ENCODE data around the gene WDR20. TPM values are rescaled to one million over a fixed set of nuclear protein-coding genes. Genes with fewer than 3 reads are reported as not detected.

The WDR20 gene
- total RNA-seq, 1 donor, result 15.6 TPM

GRCh38 chr14:102226356-102227125 lies 86.8 kb downstream of the WDR20 start:
- Histone ChIP-seq H3K36me3 (ENCODE audit: insufficient read depth, low read length) (peaks cover 82% of the 10 kb centered on the region), H3K27me3 (ENCODE audit: insufficient read depth, low read length) (no peaks in the 10 kb centered on the region), H3K27ac (ENCODE audit: low read depth, low read length) (peak overlapping the region; percentile 30), H3K9me3 (ENCODE audit: low read depth, low read length) (no peaks in the 10 kb centered on the region), H3K79me2 (ENCODE audit: insufficient read depth, low read length) (peaks cover 32% of the 10 kb centered on the region), H4K20me1 (ENCODE audit: insufficient read depth, low read length) (peaks cover 27% of the 10 kb centered on the region), H3K4me1 (ENCODE audit: insufficient read depth, low read length) (peaks cover 3% of the 10 kb centered on the region), H3K4me2 (ENCODE audit: insufficient read depth, low read length) (no peak overlapping the region), H2AFZ (ENCODE audit: low read length) (no peak overlapping the region), H3K4me3 (ENCODE audit: insufficient read depth, low read length) (no peak overlapping the region)
- peak; percentile 78 for DNase-seq (ENCODE audit: insufficient read length, low spot score, missing footprints)
- TF ChIP-seq, protein P1, sequence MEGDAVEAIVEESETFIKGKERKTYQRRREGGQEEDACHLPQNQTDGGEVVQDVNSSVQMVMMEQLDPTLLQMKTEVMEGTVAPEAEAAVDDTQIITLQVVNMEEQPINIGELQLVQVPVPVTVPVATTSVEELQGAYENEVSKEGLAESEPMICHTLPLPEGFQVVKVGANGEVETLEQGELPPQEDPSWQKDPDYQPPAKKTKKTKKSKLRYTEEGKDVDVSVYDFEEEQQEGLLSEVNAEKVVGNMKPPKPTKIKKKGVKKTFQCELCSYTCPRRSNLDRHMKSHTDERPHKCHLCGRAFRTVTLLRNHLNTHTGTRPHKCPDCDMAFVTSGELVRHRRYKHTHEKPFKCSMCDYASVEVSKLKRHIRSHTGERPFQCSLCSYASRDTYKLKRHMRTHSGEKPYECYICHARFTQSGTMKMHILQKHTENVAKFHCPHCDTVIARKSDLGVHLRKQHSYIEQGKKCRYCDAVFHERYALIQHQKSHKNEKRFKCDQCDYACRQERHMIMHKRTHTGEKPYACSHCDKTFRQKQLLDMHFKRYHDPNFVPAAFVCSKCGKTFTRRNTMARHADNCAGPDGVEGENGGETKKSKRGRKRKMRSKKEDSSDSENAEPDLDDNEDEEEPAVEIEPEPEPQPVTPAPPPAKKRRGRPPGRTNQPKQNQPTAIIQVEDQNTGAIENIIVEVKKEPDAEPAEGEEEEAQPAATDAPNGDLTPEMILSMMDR (IDR thresholded peaks at IDR 0.05; ENCODE audit: extremely low read depth, low read depth, low read length), result peak; percentile 7

DNA sequence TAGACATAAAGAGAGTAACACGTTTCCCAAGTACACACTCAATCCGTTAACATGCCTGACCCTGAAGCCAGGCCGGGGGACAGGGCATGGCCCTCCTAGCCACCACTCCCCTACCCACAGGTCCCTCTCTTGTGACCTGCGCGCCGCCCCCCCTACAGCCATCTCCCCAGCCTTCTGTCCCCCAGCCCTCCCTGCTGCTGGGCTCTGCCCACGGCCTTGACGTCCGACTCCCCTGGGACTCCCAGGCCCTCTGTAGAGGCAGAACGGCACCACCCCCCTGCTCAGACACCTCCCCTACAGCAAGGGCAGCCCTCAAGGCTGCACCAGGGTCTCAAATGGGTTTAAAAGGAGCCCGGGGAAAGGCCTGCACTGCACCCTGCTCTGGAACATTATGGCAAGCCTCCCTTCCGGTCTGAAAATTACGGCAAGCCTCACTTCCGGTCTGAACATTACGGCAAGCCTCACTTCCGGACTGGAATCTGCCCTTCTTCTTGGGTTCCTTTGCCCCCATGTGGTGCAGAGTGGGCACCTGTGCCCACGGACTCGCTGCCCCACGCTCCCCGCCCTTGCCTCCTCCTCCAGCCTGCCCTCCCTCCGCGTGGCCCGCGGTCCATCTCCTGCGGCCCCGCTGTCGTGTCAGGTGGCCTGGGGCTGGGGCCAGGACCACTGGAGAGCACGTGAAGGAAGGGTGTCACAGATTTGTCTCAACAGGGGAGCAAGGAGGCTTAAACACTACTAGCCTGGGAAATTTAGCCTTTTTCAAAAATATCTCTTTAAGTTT lies 87.7 kb downstream of the WDR20 start:
- TF ChIP-seq, protein P1 (IDR thresholded peaks at IDR 0.05; ENCODE audit: extremely low read depth, low read depth, low read length), result no peak
- Histone ChIP-seq H3K9me3 (ENCODE audit: low read depth, low read length) (no peaks in the 10 kb centered on the region), H3K4me1 (ENCODE audit: insufficient read depth, low read length) (no peaks in the 10 kb centered on the region), H3K79me2 (ENCODE audit: insufficient read depth, low read length) (peaks cover 37% of the 10 kb centered on the region), H2AFZ (ENCODE audit: low read length) (no peak overlapping the region), H3K27ac (ENCODE audit: low read depth, low read length) (peak overlapping the region; percentile 30), H3K4me3 (ENCODE audit: insufficient read depth, low read length) (no peak overlapping the region), H3K4me2 (ENCODE audit: insufficient read depth, low read length) (no peak overlapping the region), H3K27me3 (ENCODE audit: insufficient read depth, low read length) (no peaks in the 10 kb centered on the region), H3K36me3 (ENCODE audit: insufficient read depth, low read length) (peaks cover 84% of the 10 kb centered on the region), H4K20me1 (ENCODE audit: insufficient read depth, low read length) (peaks cover 31% of the 10 kb centered on the region)
- DNase-seq (ENCODE audit: insufficient read length, low spot score, missing footprints), result peak; percentile 89

GRCh38 chr14:102229071-102229738 lies 89.5 kb downstream of the WDR20 start:
- no peak overlapping the region for H3K4me3 ChIP-seq (ENCODE audit: insufficient read depth, low read length)
- DNase-seq (ENCODE audit: insufficient read length, low spot score, missing footprints), result peak; percentile 50
- peaks cover 92% of the 10 kb centered on the region for H3K36me3 ChIP-seq (ENCODE audit: insufficient read depth, low read length)
- no peaks in the 10 kb centered on the region for H3K9me3 ChIP-seq (ENCODE audit: low read depth, low read length)
- H3K4me1 ChIP-seq (ENCODE audit: insufficient read depth, low read length), result peaks cover 5% of the 10 kb centered on the region
- H4K20me1 ChIP-seq (ENCODE audit: insufficient read depth, low read length), result peaks cover 34% of the 10 kb centered on the region
- no peak overlapping the region for H2AFZ ChIP-seq (ENCODE audit: low read length)
- H3K27me3 ChIP-seq (ENCODE audit: insufficient read depth, low read length), result no peaks in the 10 kb centered on the region
- H3K4me2 ChIP-seq (ENCODE audit: insufficient read depth, low read length), result no peak overlapping the region
- peak overlapping the region; percentile 23 for H3K27ac ChIP-seq (ENCODE audit: low read depth, low read length)
- H3K79me2 ChIP-seq (ENCODE audit: insufficient read depth, low read length), result peaks cover 56% of the 10 kb centered on the region
- TF ChIP-seq, protein P1 (IDR thresholded peaks at IDR 0.05; ENCODE audit: extremely low read depth, low read depth, low read length), result no peak

All from osteoblast (primary cell).